ENCODE data around the gene TAOK3. TPM values are rescaled to one million over a fixed set of nuclear protein-coding genes. Genes with fewer than 3 reads are reported as not detected.
A peak's percentile ranks its signal among the peaks of the same experiment; 100 is the strongest.

Gene TAOK3
- total RNA-seq, 3 donors from 2014 or later (not counting 1 experiment from before 2014, with no cell fraction given) = 155 to 166 (median 157) TPM

DNA sequence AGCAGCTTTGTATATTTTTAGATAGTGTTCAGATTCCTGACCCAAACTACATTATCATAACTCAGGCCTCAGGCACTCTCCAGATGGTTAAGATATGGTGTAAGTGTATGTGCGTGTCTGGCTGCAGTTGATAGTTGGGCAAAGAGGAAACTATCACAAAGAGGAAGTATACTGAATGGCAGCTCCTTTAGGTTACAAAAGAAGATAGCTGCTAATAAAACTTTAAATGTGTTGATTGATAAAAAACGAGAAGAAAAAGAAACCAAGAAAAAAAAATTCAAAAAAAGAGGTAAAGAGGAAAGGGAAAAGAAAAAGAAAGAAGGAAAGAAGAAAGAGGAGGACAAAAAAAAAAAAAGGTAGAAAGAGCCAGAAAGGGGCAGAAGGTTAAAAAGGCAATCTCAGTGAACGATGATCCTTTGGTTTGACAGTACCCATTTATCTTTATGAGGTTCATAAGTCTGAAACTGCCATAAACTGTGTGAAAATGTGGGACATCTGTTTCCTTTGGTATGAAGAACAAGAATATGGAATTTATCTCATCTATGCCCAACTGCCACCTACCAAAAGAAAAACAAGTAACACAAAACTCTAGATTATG, 42.2 kb downstream of the TAOK3 start:
- intact Hi-C loops (cut with micrococcal nuclease) = no loop called here
- no peaks in the 10 kb centered on the region for H3K9me3 ChIP-seq (ENCODE audit: control insufficient read depth, insufficient read depth, low read length)
- H3K27me3 Mint-ChIP-seq (ENCODE audit: low read depth in 2 of 2) = no peaks in the 10 kb centered on the region
- peaks cover 2% of the 10 kb centered on the region for H3K36me3 ChIP-seq (ENCODE audit: control insufficient read depth, insufficient read depth, low read length)
- peaks cover 7% of the 10 kb centered on the region for H3K4me1 ChIP-seq (ENCODE audit: control insufficient read depth, insufficient read depth, low read length)
- WGBS (ENCODE audit: insufficient coverage) = 28% methylated on average over 3 of the region's 3 CpGs
- H3K4me3 Mint-ChIP-seq = peak overlapping the region; percentile 75
- H3K9me3 Mint-ChIP-seq = no peaks in the 10 kb centered on the region
- peak overlapping the region; percentile 30 for H3K27ac ChIP-seq (ENCODE audit: low read length)
- H3K36me3 Mint-ChIP-seq = no peaks in the 10 kb centered on the region
- peaks cover 49 to 60% of the 10 kb centered on the region in 2 donors for H3K4me1 Mint-ChIP-seq
- H3K27ac Mint-ChIP-seq = peak overlapping the region; percentile 23 to 82
- TF ChIP-seq, protein P1, sequence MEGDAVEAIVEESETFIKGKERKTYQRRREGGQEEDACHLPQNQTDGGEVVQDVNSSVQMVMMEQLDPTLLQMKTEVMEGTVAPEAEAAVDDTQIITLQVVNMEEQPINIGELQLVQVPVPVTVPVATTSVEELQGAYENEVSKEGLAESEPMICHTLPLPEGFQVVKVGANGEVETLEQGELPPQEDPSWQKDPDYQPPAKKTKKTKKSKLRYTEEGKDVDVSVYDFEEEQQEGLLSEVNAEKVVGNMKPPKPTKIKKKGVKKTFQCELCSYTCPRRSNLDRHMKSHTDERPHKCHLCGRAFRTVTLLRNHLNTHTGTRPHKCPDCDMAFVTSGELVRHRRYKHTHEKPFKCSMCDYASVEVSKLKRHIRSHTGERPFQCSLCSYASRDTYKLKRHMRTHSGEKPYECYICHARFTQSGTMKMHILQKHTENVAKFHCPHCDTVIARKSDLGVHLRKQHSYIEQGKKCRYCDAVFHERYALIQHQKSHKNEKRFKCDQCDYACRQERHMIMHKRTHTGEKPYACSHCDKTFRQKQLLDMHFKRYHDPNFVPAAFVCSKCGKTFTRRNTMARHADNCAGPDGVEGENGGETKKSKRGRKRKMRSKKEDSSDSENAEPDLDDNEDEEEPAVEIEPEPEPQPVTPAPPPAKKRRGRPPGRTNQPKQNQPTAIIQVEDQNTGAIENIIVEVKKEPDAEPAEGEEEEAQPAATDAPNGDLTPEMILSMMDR (IDR thresholded peaks at IDR 0.05) = no peak
- H3K4me3 ChIP-seq (ENCODE audit: low read length) = no peak overlapping the region
- H3K27me3 ChIP-seq (ENCODE audit: control insufficient read depth, insufficient read depth, low read length) = no peaks in the 10 kb centered on the region
- DNase-seq (no peak), ATAC-seq (peak in 2 of 3 donors; percentile 66 to 83)

DNA sequence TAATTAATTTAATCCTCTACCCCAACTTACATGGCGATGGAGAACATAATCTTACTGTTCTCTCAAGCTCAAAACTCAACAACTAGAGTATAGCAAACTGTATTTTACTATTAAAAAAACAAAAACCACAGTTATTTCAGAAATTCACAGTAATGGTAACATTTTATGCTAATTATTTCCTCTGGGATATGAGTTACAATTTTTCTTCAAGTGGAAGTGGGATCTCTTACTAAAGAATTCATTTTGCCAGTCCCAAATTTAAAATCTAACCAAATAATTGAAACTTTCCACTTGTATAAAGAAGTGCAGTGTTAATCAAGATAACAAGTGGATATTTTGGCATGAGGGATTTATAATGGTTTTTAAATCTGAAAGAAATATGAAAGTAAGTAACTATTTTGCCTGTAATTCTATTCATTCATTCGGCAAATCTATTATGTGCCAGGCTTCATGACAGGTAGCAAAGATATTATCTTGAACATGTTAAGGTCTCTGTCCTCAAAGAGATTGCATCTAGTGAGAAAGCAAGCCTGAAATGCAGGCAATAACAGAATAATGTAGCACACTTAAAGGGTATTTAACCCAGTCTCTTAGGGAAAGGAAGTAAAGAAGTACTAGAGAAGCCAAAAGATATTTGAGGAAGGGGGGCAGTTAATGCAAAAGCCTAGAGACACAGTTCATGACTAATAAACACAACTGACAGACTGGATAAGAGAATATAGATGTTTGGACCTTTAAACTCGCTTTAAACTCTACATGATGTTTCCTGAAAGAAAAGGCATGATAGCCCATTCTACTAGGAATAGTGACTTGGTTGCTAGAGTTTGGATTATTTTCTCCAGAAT, 44.0 kb downstream of the TAOK3 start:
- TF ChIP-seq, protein P1 (IDR thresholded peaks at IDR 0.05) = no peak
- Histone ChIP-seq H3K4me3 (ENCODE audit: low read length) (no peak overlapping the region), H3K27ac (ENCODE audit: low read length) (no peak overlapping the region), H3K4me1 (ENCODE audit: control insufficient read depth, insufficient read depth, low read length) (peaks cover 7% of the 10 kb centered on the region), H3K9me3 (ENCODE audit: control insufficient read depth, insufficient read depth, low read length) (no peaks in the 10 kb centered on the region), H3K36me3 (ENCODE audit: control insufficient read depth, insufficient read depth, low read length) (peaks cover 2% of the 10 kb centered on the region), H3K27me3 (ENCODE audit: control insufficient read depth, insufficient read depth, low read length) (no peaks in the 10 kb centered on the region)
- peak overlapping the region; percentile 37 to 41 for H3K27ac Mint-ChIP-seq
- H3K36me3 Mint-ChIP-seq = no peaks in the 10 kb centered on the region
- peaks cover 53 to 57% of the 10 kb centered on the region in 2 donors for H3K4me1 Mint-ChIP-seq
- no peak for ATAC-seq
- DNase-seq = no peak
- intact Hi-C loops (cut with micrococcal nuclease) = no loop called here
- WGBS (ENCODE audit: insufficient coverage) = 85% methylated on average over 2 of the region's 3 CpGs
- H3K27me3 Mint-ChIP-seq (ENCODE audit: low read depth in 2 of 2) = no peaks in the 10 kb centered on the region
- no peaks in the 10 kb centered on the region for H3K9me3 Mint-ChIP-seq
- no peak overlapping the region for H3K4me3 Mint-ChIP-seq

GRCh38 chr12:118327391-118327790, 45.3 kb downstream of the TAOK3 start:
- DNase-seq = no peak
- Histone ChIP-seq H3K27me3 (ENCODE audit: control insufficient read depth, insufficient read depth, low read length) (no peaks in the 10 kb centered on the region), H3K27ac (ENCODE audit: low read length) (no peak overlapping the region), H3K4me1 (ENCODE audit: control insufficient read depth, insufficient read depth, low read length) (peaks cover 7% of the 10 kb centered on the region), H3K4me3 (ENCODE audit: low read length) (no peak overlapping the region), H3K36me3 (ENCODE audit: control insufficient read depth, insufficient read depth, low read length) (peaks cover 2% of the 10 kb centered on the region), H3K9me3 (ENCODE audit: control insufficient read depth, insufficient read depth, low read length) (no peaks in the 10 kb centered on the region)
- Mint-ChIP-seq H3K4me1 (peaks cover 48 to 51% of the 10 kb centered on the region in 2 donors), H3K4me3 (no peak overlapping the region), H3K27ac (peak overlapping the region in 1 of 2 donors; percentile 47), H3K9me3 (no peaks in the 10 kb centered on the region), H3K27me3 (ENCODE audit: low read depth in 2 of 2) (no peaks in the 10 kb centered on the region), H3K36me3 (no peaks in the 10 kb centered on the region)
- intact Hi-C loops (cut with micrococcal nuclease) = no loop called here
- ATAC-seq = no peak
- TF ChIP-seq, protein P1 (IDR thresholded peaks at IDR 0.05) = no peak

Measured in natural killer cell (primary cell).